Large intestine (tissue), 3 donors: ENCODE measurements around the gene CPLX1. TPM values are rescaled to one million over a fixed set of nuclear protein-coding genes. Genes with fewer than 3 reads are reported as not detected.
"Not testable (repeated sequence)": the region's sequence is repeated elsewhere in the genome, so short reads cannot be mapped to it uniquely, and the experiment has no call there.

ENCODE experiments used
- DNase-seq, 2 donors: peaks; one replicate each; pipeline versions ENCODE4 v3.0.0 to v3.0.0-alpha.2; 2013
- H3K27ac ChIP-seq: one replicate; pipeline ENCODE4 v1.5.1; 2013; ENCODE audit warnings: low read length
- H3K27me3 ChIP-seq: 2 replicates; pipeline ENCODE4 v1.6.1; 2013; ENCODE audit warnings: low read length; ENCODE audit not compliant: control insufficient read depth, insufficient read depth
- H3K36me3 ChIP-seq: 2 replicates; pipeline ENCODE4 v1.6.1; 2013; ENCODE audit warnings: low read length; ENCODE audit not compliant: control insufficient read depth, insufficient read depth
- H3K4me1 ChIP-seq: one replicate; pipeline ENCODE4 v1.6.1; 2013; ENCODE audit warnings: low read length; ENCODE audit not compliant: control insufficient read depth, insufficient read depth
- H3K4me3 ChIP-seq: one replicate; pipeline ENCODE4 v1.5.1; 2013; ENCODE audit warnings: low read length
- H3K9me3 ChIP-seq: one replicate; pipeline ENCODE4 v1.6.1; 2013; ENCODE audit warnings: mild to moderate bottlenecking, low read depth, low read length, moderate library complexity; ENCODE audit not compliant: control insufficient read depth
- WGBS: methylation state at CpG from one replicate; pipeline ENCODE4 v1.1.5; 2013; ENCODE audit warnings: low lambda C conversion rate; ENCODE audit not compliant: insufficient coverage; 5-methylcytosine and 5-hydroxymethylcytosine counted together
- polyA plus RNA-seq: library from polyadenylated mRNA; unstranded; fragments of 120-200 nt; gene quantifications from one replicate; pipeline ENCODE4 v1.2.1, GENCODE V29; 2013

Gene CPLX1
- polyA plus RNA-seq, 1 donor: 2.8 TPM

DNA sequence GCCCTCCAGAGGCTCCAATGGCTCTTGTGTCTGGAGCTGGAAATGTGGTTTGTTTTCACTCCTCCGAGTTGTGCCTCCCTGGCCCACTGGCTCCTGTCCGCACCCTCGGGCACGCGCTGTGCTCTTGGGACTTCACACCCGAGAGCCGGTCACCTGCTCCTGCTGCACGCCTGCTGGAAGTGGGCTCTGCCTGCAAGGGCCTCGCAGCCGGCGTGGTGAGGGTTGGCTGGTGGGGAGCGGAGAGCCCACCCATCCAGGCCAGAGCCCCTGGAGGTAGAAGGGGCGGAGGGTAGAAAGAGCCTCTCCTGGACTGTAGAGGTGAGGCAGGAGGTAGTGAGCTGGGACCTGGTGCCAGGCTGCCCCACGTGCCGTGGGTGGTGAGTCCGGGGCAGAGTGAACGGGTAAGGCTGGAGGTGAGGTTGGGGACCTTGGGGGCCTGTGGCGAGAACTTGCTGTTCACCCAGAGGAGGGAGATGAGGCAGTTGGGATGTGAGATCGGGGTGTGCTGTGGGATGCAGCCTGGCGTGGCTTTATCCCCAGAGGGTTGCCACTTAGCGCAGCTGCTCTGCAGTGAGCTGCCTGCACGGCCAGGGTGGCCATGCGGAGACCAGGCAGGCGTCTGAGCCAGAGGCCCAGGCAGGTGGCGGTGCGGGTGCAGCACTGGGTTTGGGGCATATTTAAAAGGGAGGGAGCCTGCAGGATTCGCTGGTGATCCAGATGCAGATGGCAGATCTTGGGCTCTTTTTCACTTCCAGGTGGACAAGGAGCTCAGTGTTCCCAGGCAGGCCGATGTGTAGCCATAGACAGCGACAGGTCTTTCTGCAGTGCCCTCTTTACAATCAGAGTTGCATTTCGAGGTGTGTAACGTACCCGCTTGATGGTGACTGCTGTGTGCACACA, 71.5 kb downstream of the CPLX1 start:
- Histone ChIP-seq H3K4me3 (no peak overlapping the region), H3K4me1 (no peaks in the 10 kb centered on the region), H3K27ac (no peak overlapping the region), H3K27me3 (no peaks in the 10 kb centered on the region), H3K9me3 (peaks cover 13% of the 10 kb centered on the region), H3K36me3 (peaks cover 60% of the 10 kb centered on the region)
- DNase-seq: no peak
- whole genome bisulfite sequencing: no CpG with 5 or more reads among the region's 32 CpGs

DNA sequence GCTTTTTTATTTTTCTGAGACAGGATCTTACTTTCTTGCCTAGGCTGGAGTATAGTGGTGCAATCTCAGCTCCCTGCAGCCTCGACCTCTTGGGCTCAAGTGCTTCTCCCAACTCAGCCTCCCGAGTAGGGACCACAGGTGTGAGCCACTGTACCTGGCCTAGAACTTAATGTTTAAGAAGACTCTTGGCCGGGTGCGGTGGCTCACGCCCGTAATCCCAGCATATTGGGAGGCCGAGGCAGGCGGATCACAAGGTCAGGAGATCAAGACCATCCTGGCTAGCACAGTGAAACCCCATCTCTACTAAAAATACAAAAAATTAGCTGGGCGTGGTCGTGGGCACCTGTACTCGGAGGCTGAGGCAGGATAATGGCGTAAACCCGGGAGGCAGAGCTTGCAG, 72.7 kb downstream of the CPLX1 start:
- peaks cover 65% of the 10 kb centered on the region for H3K36me3 ChIP-seq
- not testable (repeated sequence) for H3K4me3 ChIP-seq, H3K9me3 ChIP-seq, H3K27me3 ChIP-seq, H3K27ac ChIP-seq, H3K4me1 ChIP-seq, DNase-seq
- WGBS: no CpG with 5 or more reads among the region's 13 CpGs

DNA sequence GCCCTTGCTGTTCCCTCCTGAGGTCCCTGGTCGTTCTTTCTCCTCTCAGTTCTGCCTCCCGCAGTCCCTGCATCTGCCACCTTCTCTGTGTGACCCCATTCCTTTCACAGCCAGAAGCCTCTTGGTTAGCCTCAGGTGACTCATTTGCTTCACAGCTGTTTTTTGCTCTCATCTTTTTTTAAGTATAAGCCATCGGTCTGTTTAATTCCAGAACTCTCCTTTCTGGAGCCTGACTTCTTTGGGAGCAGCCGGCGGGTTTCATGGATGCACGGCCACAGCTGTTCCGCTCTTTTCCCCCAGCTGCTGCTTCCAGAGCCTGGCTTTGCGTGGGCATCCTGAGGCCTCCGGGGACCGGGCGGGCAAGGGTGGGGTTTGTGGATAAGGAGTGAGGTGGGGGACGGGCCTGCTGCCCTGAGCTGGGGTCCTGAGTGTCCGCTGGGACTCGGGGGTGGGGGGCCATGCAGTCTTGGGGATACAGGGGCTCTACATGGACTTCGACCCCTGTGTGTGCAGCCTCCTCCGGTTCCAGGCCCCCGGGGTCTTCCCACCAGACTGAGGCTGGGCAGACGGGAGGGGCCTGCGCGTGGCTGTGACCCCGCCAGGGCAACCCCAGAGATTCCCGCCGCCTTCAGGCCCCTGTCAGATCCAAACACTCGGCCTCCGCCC, 73.6 kb downstream of the CPLX1 start:
- H3K4me3 ChIP-seq: no peak overlapping the region
- H3K9me3 ChIP-seq: peaks cover 4% of the 10 kb centered on the region
- no peaks in the 10 kb centered on the region for H3K27me3 ChIP-seq
- WGBS: 100% methylated on average over 1 of the region's 25 CpGs
- no peak for DNase-seq
- H3K4me1 ChIP-seq: no peaks in the 10 kb centered on the region
- peaks cover 66% of the 10 kb centered on the region for H3K36me3 ChIP-seq
- H3K27ac ChIP-seq: no peak overlapping the region

DNA sequence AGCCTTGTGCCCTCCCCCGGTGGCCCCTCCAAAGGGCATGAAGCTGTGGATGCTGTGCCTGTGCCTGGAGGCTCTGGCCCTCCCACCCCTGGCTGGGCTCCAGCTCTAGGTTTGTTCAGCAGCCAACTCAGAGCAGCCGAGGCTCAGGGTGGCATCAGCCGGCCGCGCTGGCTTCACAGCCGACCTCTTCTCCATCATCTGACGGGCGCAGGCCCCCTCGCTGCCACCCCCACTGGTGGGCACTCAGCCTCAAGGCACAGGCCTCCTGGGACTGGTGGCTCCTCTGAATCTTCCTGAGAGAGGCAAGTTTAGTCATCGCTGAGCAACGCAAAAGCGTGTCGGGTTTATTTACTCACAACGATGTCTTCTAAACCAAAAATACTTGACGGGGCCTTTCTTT, 74.3 kb downstream of the CPLX1 start:
- no peak overlapping the region for H3K27ac ChIP-seq
- DNase-seq: no peak
- H3K4me1 ChIP-seq: no peaks in the 10 kb centered on the region
- no peak overlapping the region for H3K4me3 ChIP-seq
- no peaks in the 10 kb centered on the region for H3K27me3 ChIP-seq
- peaks cover 60% of the 10 kb centered on the region for H3K36me3 ChIP-seq
- peaks cover 4% of the 10 kb centered on the region for H3K9me3 ChIP-seq
- no CpG with 5 or more reads among the region's 15 CpGs for WGBS

DNA sequence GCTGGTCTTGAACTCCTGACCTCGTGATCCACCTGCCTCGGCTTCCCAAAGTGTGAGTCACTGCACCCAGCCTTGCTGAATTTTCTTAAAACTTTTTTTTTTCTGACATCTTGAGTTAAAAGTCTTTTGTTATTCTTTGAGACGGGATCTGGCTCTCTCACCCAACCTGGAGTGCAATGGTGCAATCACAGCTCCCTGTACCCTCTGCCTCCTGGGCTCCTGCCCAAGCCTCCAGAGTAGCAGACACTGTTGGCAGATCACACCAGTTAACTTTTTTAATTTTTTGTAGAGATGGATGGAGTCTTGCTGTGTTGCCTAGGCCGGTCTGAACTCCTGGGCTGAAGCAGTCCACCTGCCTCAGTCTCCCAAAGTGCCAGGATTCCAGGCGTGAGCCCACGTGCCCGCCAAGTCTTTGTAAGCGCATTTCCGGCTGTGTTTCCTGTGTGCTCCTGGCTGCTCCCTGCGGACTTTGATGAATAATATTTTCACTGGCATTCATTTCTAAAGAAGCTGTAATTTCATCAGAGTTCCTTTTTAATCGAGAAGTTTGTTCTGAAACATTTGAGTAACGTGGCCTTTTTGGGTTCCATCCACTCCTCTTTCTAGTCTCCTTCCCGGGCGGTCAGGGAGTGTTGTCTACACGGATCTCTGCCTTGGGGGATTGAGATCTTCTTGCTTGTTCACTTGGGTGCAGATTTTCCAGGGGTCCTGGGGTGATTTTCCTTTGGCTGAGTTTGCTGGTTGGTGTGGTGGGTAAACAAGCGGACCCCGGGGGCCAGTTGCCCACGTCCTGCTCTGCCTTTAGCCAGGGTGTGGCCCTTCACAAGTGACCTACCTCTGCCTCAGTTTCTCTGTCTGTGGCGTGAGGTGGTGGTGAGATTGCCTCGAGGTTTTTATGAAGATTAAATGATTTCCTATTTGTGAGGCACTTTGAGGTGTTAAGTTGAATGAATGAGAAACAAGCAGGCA, 75.9 kb downstream of the CPLX1 start:
- no peak for DNase-seq
- no peak overlapping the region for H3K27ac ChIP-seq

DNA sequence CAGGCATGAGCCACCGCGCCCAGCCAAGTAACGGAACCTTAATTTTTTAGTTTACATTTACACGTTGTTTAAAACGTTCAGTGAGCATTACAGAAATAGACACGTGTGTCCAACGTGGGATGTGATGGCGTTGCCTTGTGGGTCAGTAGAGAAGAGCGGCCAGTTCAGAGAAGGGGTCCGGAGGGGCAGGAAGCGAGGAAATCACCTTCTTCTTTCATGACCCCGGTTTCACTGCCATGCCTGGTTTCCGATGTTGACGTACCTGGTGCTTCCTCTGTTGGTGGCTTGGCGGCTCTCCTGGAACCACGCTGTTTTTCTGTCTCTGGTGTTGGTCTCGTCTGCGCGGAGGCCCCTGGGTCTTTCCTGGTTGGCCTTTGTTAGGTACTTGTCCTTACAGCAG, 77.5 kb downstream of the CPLX1 start:
- peaks cover 49% of the 10 kb centered on the region for H3K36me3 ChIP-seq

More for the DNA sequence above, 75.9 kb downstream of the CPLX1 start:
- WGBS: 100% methylated on average over 2 of the region's 20 CpGs
- peaks cover 4% of the 10 kb centered on the region for H3K9me3 ChIP-seq
- no peaks in the 10 kb centered on the region for H3K27me3 ChIP-seq
- no peak overlapping the region for H3K4me3 ChIP-seq
- H3K4me1 ChIP-seq: no peaks in the 10 kb centered on the region
- peaks cover 54% of the 10 kb centered on the region for H3K36me3 ChIP-seq

DNA sequence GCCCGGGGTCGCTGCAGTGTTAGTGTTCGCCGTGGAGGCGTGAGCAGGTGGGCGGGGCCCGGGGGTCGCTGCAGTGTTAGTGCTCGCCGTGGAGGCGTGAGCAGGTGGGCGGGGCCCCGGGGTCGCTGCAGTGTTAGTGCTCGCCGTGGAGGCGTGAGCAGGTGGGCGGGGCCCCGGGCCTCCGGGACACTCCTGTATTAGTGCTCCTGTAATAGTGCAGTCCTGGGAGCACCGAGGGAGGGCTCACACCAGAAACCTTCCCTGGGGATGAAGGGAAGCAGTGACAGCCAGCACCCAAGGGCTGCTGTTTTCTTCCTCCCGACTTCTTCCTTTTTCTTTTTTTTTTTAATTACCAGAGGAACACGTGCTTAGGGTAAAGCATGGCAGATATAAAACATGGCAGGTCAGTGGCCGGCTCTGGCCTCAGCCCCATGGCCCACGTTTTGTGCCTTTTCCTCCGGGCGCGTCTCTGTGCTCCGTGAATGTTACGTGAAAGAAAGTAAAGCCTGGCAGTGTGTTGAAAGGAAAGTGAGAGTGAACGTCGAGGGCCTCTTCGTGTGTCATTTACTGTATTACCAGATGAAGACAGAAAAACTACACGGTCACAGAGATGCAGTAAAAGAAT, 78.3 kb downstream of the CPLX1 start:
- H3K4me1 ChIP-seq: no peaks in the 10 kb centered on the region
- H3K27me3 ChIP-seq: no peaks in the 10 kb centered on the region
- 91% methylated on average over 4 of the region's 34 CpGs for WGBS
- H3K9me3 ChIP-seq: peaks cover 7% of the 10 kb centered on the region
- H3K27ac ChIP-seq: no peak overlapping the region
- H3K36me3 ChIP-seq: peaks cover 44% of the 10 kb centered on the region
- H3K4me3 ChIP-seq: no peak overlapping the region
- no peak for DNase-seq

More for the DNA sequence above, 77.5 kb downstream of the CPLX1 start:
- Histone ChIP-seq H3K9me3 (peaks cover 2% of the 10 kb centered on the region), H3K27ac (no peak overlapping the region), H3K27me3 (no peaks in the 10 kb centered on the region), H3K4me3 (no peak overlapping the region), H3K4me1 (no peaks in the 10 kb centered on the region)
- DNase-seq: no peak
- WGBS: 100% methylated on average over 3 of the region's 19 CpGs

DNA sequence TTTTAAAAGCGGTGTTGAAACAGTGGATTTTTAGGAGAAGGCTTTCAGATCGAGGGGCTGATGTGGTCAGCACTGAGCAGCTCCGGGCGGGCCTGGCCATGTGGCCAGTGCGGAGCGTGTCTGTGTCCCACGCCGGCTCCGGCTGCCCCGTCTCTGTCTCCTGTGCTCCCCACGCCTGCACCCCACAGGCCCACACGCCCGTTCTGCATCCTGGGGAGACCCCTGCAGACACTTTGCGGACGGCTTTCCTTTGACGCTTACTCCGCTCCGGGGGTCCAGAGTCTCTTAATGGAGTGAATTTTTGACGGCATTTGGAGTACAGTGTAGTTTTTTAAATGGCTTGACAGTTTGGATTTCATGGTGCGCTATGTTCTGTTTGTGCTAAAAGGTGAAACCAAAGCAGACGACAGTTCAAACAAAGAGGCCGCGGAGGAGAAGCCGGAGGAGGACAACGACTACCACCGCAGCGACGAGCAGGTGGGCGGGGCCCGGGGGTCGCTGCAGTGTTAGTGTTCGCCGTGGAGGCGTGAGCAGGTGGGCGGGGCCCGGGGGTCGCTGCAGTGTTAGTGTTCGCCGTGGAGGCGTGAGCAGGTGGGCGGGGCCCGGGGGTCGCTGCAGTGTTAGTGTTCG, 81.6 kb downstream of the CPLX1 start:
- no peak overlapping the region for H3K4me3 ChIP-seq
- no peak for DNase-seq
- no peak overlapping the region for H3K27ac ChIP-seq
- H3K4me1 ChIP-seq: peaks cover 7% of the 10 kb centered on the region
- peaks cover 12% of the 10 kb centered on the region for H3K9me3 ChIP-seq
- H3K27me3 ChIP-seq: no peaks in the 10 kb centered on the region
- WGBS: 100% methylated on average over 3 of the region's 44 CpGs
- peaks cover 39% of the 10 kb centered on the region for H3K36me3 ChIP-seq

DNA sequence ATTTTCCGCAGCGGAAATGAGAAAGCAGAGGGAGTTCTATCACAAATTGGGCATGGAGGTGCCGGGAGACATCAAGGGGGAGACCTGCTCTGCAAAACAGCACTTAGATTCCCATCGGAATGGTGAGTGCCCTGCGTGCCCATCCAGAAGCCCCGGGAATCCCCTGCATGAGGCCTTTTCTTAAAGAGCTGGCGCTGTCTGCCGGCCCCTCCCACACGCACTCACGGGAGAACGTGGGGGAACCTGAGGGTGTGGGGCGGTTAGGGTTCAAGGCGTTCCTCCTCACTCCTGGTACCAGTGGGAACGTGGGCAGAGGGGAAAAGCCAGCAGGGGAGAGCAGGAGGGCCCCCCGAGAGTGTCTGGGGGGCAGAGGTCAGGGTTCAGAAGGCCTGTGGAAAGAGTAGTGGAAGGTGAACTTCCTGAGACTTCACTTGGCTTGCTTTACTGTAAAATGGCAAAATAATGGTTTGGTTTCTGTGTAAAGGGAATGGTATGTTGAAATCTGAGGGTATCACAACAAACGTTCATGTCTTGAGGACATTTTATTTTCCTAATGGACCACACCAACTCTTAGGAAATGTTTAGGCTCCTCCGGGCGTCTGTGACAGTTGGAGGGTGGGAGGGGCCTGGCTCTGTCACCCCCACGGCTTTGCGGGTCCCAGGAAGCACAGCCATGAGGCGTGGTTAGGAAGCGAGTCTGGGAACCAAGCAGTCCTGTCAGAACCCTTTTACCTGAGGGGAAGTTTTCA, 82.3 kb downstream of the CPLX1 start:
- WGBS: no CpG with 5 or more reads among the region's 22 CpGs
- H3K36me3 ChIP-seq: peaks cover 40% of the 10 kb centered on the region
- peaks cover 12% of the 10 kb centered on the region for H3K9me3 ChIP-seq
- H3K27me3 ChIP-seq: no peaks in the 10 kb centered on the region
- no peak for DNase-seq
- H3K27ac ChIP-seq: no peak overlapping the region
- no peak overlapping the region for H3K4me3 ChIP-seq
- peaks cover 14% of the 10 kb centered on the region for H3K4me1 ChIP-seq
